ENCODE measurements around the gene RNFT2.

GRCh38 chr12:116719731-116720528 lies 18.2 kb upstream of the RNFT2 start:
- TF ChIP-seq CTCF (IDR thresholded peaks at IDR 0.05) (no peak), POLR2AphosphoS5 (IDR thresholded peaks at IDR 0.05) (no peak), POLR2A (IDR thresholded peaks at IDR 0.05) (no peak), EP300 (IDR thresholded peaks at IDR 0.05) (no peak)

Measured in gastroesophageal sphincter (tissue), 3 donors.